Activated T-helper 1 cell treated with Interleukin-2 at 50 U/mL for 16 hours (primary cell): ENCODE data around the gene RPTOR.
"Not testable (repeated sequence)": the region's sequence is repeated elsewhere in the genome, so short reads cannot be mapped to it uniquely, and the experiment has no call there.

Experiments used
- DNase-seq: peaks from one replicate; pipeline ENCODE4 v3.0.0-alpha.2; 2020; ENCODE audit warnings: low read depth

The RPTOR gene

GRCh38 chr17:80720610-80721577 lies 176.3 kb downstream of the RPTOR start:
- DNase-seq = peak; percentile 56

GRCh38 chr17:80722661-80723060 lies 178.0 kb downstream of the RPTOR start:
- no peak for DNase-seq

DNA sequence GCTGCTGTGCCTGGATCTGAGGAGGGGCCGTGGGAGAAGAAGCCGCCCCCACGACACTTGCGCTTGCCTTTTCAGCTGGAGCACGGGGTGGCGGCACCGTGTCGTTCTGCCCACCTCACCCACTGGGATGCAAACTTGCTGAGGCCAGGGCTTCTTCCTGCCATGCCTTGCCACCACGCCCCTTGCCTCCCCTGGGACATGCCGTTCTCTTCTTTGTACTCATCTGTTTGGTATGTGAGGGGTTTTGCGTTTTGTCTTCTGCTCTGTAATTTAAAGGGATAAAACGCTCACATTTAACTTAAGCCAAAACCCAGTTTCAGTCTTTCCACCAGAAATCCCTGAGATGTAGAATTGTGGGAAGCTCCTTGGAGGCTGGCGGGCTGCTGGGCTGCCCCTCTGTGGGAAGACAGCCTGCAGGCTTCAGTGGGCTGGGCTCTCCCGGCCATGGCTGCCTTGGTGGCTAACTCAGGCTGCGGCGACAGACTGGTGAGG lies 180.2 kb downstream of the RPTOR start:
- DNase-seq = no peak

GRCh38 chr17:80725517-80725916 lies 180.9 kb downstream of the RPTOR start:
- no peak for DNase-seq

DNA sequence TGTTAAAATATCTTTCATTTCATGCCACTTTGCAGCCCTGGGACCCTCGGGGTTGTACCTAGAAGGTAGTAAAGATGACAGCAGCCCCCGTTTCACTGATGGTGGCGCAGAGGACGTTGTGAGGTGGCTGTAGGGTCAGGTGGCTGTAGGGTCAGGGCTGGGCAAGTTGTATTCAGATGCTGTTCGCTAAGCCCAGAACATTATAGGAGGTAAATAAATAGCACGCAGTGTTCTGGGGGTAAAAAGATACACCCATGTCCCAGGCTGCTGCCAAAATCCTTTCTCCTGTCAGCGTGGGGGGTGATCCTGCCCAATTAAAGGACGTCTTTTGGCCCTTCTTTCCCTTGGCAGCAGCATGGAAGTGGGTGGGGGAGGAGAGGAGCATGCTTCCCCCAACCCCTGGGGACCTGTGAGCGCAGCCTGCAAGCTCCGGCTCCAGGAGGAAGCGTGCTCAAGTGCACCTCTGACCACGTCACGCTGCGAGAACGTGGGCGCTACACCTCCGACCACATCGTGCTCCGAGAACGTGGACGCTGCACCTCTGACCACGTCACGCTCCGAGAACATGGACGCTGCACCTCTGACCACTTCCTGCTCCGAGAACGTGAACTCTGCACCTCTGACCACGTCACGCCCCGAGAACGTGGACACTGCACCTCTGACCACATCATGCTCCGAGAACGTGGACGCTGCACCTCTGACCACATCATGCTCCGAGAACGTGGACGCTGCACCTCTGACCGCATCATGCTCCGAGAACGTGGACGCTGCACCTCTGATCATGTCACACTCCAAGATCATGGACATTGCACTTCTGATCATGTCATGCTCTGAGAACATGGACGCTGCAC lies 182.1 kb downstream of the RPTOR start:
- DNase-seq = no peak

- no peak for DNase-seq
Measured at GRCh38 chr17:80727409-80727755, 182.7 kb downstream of the RPTOR start.

- DNase-seq = no peak
Measured at GRCh38 chr17:80729016-80729415, 184.4 kb downstream of the RPTOR start.

- DNase-seq = no peak
Measured at GRCh38 chr17:80729761-80730160, 185.1 kb downstream of the RPTOR start.

- DNase-seq = no peak
Measured at GRCh38 chr17:80730739-80731138, 186.1 kb downstream of the RPTOR start.

DNA sequence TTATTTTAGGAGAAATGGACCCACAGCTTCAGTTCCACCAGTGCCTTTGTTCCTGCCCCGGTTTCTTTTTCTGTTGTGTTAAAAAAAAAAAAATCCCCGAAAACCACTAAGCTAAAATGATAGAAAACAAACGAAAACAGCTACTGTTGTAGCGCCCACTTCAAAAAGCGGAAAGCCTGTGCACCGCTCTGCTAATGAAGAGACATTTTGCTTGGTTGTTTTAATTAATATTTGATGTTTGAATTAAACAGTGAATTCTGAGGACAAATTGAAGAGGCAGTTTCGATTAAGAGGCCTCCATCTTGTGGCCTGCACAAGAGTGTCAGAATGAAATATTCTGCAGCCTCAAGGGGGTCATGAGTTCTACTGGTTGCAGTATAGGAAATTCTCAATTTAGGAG lies 186.7 kb downstream of the RPTOR start:
- no peak for DNase-seq

GRCh38 chr17:80732268-80732667 lies 187.6 kb downstream of the RPTOR start:
- no peak for DNase-seq

DNA sequence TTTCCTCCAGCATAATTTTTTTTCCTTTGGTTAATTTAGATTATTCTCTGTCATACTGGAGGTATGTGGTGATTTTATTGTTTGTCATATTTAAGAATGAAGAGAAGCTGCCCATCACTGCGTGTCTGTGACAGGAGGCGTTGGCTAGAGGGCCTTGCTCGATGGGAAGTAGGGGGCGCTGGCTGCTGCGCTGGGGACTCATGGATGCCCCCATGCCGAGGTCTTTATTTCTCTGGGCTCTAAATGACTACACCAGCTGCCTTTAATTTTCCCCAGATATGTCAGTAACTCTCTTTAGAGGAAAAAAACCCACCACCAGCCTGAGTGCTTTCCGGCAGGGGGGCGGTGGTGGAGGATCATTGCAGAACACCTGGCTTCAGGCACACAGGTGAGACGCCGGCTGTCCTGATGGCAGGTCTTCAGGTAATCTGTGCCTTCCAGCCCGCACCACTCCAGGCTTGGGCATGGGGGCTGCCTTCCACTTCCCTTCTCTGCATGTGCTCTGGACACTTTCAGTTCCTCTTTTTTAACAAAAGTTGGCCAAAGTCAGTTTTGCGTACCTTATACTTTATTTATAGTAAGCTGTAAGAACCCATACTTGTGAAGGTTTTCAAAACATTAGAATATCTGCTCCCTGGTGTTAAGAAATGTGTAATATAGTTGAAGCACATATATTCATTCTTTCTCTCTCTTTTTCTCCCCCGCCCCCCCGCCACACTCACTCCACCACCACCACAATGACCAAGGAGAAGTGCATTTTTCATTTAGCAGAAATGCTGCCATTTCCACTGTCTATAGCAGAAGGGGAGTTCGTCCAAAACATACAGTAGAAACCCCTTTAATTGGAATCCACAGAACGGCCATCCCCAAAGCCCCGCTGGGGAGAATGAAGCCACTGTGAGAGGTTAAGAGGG lies 192.7 kb downstream of the RPTOR start:
- DNase-seq = no peak

DNA sequence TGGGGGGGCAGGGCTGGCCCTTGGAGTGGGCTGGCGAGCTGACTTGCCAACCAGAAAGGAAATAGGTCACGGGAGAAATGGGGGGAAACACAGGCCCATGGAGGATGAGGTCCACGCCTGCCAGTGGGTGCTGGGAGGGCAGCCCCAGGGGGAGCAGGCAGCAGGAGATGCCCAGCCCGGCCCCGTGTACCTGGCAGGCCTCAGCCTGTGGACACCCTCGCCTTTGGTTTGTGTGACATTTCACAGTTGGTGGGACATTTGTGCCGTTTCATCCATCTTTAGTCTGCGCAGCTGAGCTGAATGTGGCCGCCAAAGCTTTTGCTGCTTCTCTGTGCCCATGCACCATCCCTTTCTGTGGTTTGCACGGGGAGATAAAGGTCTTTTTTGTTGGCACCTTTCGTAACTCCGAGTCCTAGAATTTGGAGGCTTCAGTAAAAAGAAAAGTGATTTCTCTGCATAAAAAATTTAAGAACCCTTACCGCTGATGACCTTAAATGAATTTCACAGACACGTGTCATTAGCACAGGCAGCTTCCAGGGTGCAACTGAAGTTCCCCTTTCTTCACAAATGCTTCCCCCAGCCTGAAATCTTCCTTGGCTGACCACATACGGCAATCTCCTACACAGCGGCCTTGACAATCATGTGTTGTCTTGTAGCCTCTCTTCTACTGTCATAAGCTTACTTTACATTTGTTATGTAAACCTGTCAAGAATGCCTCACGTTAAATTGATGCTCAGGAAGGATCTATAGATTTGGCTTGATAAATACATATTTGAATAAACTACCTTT lies 193.6 kb downstream of the RPTOR start:
- DNase-seq = no peak

GRCh38 chr17:80738987-80739730 lies 194.5 kb downstream of the RPTOR start:
- no peak for DNase-seq

DNA sequence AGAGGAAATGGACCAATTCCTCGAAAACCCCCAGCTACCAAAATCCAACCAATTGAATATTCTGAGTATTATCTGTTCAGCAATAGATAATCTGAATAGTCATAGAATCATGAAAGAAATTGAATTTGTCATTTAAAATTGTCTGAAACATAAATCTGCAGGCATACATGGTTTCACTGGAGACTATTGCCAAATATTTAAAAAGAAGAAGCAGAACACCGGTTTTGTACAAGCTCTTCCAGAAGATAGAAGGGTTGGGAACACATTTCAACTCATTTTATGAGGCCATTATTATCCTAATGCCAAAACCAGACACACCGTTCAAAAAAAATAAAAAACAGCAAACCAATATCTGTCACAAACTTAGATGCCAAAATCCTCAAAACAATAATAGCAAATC lies 195.5 kb downstream of the RPTOR start:
- no peak for DNase-seq

GRCh38 chr17:80742091-80742490 lies 197.5 kb downstream of the RPTOR start:
- no peak for DNase-seq

- no peak for DNase-seq
Measured at GRCh38 chr17:80742581-80743180, 198.0 kb downstream of the RPTOR start.

DNA sequence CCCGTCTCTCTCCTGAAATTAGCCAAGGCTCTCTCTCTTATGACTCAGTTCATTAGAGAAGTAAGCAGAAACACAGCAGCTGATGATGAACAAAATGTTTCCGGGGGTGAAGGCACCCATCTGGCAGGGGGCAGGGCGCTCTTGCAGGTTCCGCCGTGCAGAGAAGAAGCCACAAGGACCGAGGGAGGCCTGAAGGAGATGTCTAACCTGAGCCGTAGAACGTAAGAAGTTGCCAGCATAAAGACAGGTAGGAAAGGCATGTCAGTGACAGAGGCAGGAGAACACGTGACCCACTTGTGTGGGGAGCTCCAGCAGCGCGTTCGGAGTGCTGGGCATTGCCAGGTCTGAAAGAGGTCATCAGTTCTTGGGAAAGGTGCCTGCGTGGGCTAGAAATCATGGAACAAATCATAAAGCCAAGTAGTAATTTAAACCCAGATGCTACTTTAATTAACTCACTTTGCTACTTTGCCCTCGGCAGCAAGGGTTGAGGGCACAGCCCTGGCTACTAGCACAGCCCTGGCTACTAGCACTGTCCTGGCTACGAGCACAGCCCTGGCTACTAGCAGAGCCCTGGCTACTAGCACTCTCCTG lies 198.6 kb downstream of the RPTOR start:
- no peak for DNase-seq

DNA sequence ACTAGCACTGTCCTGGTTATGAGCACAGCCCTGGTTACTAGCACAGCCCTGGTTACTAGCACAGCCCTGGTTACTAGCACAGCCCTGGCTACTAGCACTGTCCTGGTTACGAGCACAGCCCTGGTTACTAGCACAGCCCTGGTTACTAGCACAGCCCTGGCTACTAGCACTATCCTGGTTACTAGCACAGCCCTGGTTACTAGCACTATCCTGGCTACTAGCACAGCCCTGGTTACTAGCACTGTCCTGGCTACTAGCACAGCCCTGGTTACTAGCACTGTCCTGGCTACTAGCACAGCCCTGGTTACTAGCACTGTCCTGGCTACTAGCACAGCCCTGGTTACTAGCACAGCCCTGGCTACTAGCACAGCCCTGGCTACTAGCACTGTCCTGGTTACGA lies 199.3 kb downstream of the RPTOR start:
- not testable (repeated sequence) for DNase-seq
